Activated CD4-positive, alpha-beta T cell treated with anti-CD3 and anti-CD28 coated beads, Interleukin-2, amount 10 ng/mL, durations not matched to agents 7 days and 5 days (primary cell): ENCODE data around the gene RCOR1. TPM values are rescaled to one million over a fixed set of nuclear protein-coding genes. Genes with fewer than 3 reads are reported as not detected.

Source experiments
- CTCF ChIA-PET: fragments of 350-600 bp; sonication (Branson Sonifier 250); formaldehyde crosslinking; loops from one replicate; lab custom pipeline; 2021; ENCODE audit warnings: antibody characterized with exemption; lab: Charles Lee
- POLR2A ChIA-PET: fragments of 350-600 bp; sonication (Branson Sonifier 250); formaldehyde crosslinking; loops from one replicate; lab custom pipeline; 2021; ENCODE audit warnings: antibody characterized with exemption; lab: Charles Lee
- DNase-seq: peaks from one replicate; pipeline ENCODE4 v3.0.0-alpha.2; 2020
- H3K27ac Mint-ChIP-seq: one replicate; pipeline ENCODE4 v1.8.0; 2021; ENCODE audit warnings: mild to moderate bottlenecking, moderate library complexity, mixed read lengths
- H3K27me3 Mint-ChIP-seq: one replicate; pipeline ENCODE4 v1.8.0; 2021; ENCODE audit warnings: mixed read lengths
- H3K36me3 Mint-ChIP-seq: one replicate; pipeline ENCODE4 v1.8.0; 2021; ENCODE audit warnings: low read depth, mixed read lengths
- H3K4me1 Mint-ChIP-seq: one replicate; pipeline ENCODE4 v1.8.0; 2021; ENCODE audit warnings: mixed read lengths
- H3K4me3 Mint-ChIP-seq: one replicate; pipeline ENCODE4 v1.8.0; 2021; ENCODE audit warnings: mild to moderate bottlenecking, moderate library complexity, mixed read lengths
- H3K9me3 Mint-ChIP-seq: one replicate; pipeline ENCODE4 v1.8.0; 2021; ENCODE audit warnings: mixed read lengths
- total RNA-seq, 2 experiments: library from RNA; stranded (reverse); gene quantifications; one replicate each; pipeline ENCODE4 v1.2.3, GENCODE V29; 2021

Gene RCOR1
- total RNA-seq, 2 experiments from 2014 or later = 21.7 to 23.7 TPM

GRCh38 chr14:102746634-102747438 lies 154.4 kb downstream of the RCOR1 start:
- CTCF ChIA-PET = no interaction called here
- Mint-ChIP-seq H3K27me3 (no peaks in the 10 kb centered on the region), H3K4me3 (no peak overlapping the region), H3K9me3 (peaks cover 4% of the 10 kb centered on the region), H3K27ac (no peak overlapping the region), H3K4me1 (no peaks in the 10 kb centered on the region), H3K36me3 (peaks cover 3% of the 10 kb centered on the region)
- POLR2A ChIA-PET = no interaction called here
- no peak for DNase-seq

- ChIA-PET CTCF (interaction anchor here (0.6 kb wide), 2 partner anchors 12 to 176 kb away, joined by 4 read pairs; no protein-coding TSS in a partner anchor), POLR2A (no interaction called here)
- no peaks in the 10 kb centered on the region for H3K27me3 Mint-ChIP-seq
Measured at GRCh38 chr14:102748806-102749205, 156.4 kb downstream of the RCOR1 start.

DNA sequence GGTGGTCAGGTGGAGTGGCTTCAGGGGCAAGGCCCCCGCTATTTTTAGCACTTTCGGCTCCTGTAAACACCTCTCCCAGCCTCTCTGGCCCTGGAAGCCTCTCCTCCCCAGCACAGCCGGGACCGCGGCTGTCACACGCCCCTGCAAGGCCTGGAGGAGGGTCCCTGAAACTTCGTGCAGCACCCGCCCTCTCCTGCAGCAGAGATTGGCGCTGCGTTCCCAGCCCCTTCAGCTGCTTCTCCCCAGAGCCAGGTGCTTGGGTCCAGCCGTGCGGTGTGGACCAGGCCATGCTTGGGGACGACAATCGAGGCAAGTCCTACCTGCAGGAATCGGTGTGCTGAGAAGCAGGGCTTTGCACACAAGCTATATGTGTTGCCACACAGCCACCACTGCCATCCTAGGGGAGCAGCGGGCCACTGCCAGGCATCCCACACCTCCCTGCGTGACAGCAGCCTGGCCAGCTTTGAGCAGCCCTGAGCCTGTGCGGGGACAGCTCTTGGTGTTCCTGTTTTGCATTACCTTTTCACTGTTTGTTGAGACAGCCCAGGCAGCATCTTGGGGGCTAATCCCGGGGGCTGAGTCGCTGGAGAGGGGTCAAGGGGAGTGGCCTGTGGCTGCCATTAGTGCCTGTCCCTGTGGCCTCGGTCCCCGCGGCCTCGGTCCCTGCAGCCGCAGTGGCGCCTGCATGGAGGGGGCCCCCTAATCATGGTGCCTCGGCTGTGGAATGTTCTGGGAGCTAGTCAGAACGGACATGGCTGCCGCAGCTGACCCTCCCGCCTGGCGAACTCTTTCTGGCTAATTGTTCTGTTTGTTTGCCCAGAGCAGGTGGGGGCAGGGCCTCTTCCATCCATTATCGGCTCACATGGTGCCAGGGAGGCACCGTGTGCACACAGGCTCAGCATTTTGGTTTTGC lies 157.2 kb downstream of the RCOR1 start:
- Mint-ChIP-seq H3K4me3 (no peak overlapping the region), H3K4me1 (no peaks in the 10 kb centered on the region), H3K9me3 (no peaks in the 10 kb centered on the region), H3K27ac (no peak overlapping the region), H3K36me3 (no peaks in the 10 kb centered on the region), H3K27me3 (no peaks in the 10 kb centered on the region)
- no peak for DNase-seq
- ChIA-PET POLR2A (no interaction called here), CTCF (no interaction called here)

More at GRCh38 chr14:102748806-102749205, 156.4 kb downstream of the RCOR1 start:
- no peak for DNase-seq
- Mint-ChIP-seq H3K36me3 (no peaks in the 10 kb centered on the region), H3K4me1 (no peaks in the 10 kb centered on the region), H3K4me3 (no peak overlapping the region), H3K27ac (peak overlapping the region; percentile 62), H3K9me3 (no peaks in the 10 kb centered on the region)

DNA sequence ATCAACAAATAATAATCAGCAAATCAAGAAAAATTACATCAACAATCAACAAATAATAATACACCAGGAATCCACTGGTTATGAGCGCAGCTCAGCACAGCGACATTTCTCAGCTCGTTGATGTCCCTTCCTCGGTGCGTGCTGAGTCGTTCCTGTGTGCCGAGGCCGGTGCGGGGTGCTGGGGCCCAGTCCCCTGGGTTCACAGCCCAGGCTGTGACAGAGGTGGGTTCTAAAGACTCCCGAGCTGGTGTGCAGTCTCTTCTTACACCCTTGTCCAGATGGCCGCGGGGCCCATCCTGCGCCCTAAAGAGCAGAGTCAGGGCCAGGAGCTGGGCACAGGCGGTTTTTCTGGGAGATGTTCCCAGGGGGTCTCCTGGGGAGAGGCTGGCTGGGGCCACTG lies 157.9 kb downstream of the RCOR1 start:
- no peak overlapping the region for H3K27ac Mint-ChIP-seq
- POLR2A ChIA-PET = no interaction called here

DNA sequence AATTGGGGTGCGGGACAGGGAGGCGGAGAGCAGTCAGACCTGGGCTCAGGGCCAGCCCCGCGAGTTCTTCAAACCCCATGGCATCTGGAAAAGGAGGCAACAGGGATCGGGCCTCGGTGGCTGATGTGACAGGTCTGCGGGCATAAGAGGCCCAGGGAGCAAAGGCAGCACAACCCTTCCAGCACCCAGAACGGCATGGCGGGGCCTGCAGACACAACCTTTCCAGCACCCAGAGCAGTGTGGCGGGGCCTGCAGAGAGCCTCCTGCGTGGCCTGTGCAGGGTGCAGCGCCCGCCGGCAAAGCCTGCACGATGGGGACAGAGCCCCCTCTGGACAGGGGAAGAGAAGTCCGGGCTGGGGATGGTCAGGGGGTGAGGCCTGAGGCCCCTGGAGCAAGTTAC lies 158.6 kb downstream of the RCOR1 start:
- no peak overlapping the region for H3K4me3 Mint-ChIP-seq
- ChIA-PET CTCF (interaction anchor here (0.6 to 1.0 kb wide), 2 partner anchors 56 to 99 kb away, joined by 3 read pairs; no protein-coding TSS in a partner anchor), POLR2A (no interaction called here)
- no peak overlapping the region for H3K27ac Mint-ChIP-seq
- no peaks in the 10 kb centered on the region for H3K27me3 Mint-ChIP-seq
- no peaks in the 10 kb centered on the region for H3K4me1 Mint-ChIP-seq
- no peaks in the 10 kb centered on the region for H3K36me3 Mint-ChIP-seq
- DNase-seq = no peak
- no peaks in the 10 kb centered on the region for H3K9me3 Mint-ChIP-seq

More for the DNA sequence above, 157.9 kb downstream of the RCOR1 start:
- CTCF ChIA-PET = no interaction called here
- H3K4me1 Mint-ChIP-seq = no peaks in the 10 kb centered on the region
- H3K9me3 Mint-ChIP-seq = no peaks in the 10 kb centered on the region
- no peak overlapping the region for H3K4me3 Mint-ChIP-seq
- DNase-seq = no peak
- no peaks in the 10 kb centered on the region for H3K27me3 Mint-ChIP-seq
- H3K36me3 Mint-ChIP-seq = no peaks in the 10 kb centered on the region

DNA sequence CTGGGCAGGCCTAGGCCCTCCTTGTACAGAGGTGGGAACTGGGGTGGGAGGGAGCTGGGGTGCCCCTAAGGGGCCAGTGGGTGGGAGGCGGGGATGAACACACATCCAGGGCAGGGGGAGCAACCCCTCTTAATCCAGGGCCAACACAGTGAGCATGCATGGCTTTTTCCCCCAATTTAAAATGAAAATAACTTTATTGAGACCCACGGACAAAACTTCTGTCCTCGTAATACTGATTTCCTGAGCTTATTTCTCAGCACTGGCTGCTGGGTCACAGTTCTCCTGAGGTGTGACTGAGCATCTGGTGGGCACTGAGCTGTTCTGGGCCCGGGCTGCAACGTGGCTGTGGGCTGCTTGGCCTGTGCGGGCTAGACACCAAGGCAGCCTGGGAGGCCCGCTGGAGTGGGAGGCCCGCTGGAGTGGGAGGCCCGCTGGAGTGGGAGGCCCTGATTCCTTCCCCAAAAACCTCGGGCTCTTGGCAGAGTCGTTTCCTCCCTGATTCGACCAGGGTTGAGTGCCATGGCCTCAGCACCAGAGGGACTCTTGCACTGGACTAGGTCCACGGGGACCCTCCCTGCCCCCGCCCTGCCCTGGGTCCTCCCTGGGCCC lies 159.9 kb downstream of the RCOR1 start:
- CTCF ChIA-PET = no interaction called here
- Mint-ChIP-seq H3K4me1 (no peaks in the 10 kb centered on the region), H3K36me3 (no peaks in the 10 kb centered on the region)

GRCh38 chr14:102754370-102755262 lies 162.2 kb downstream of the RCOR1 start:
- Mint-ChIP-seq H3K4me3 (no peak overlapping the region), H3K9me3 (no peaks in the 10 kb centered on the region), H3K27ac (no peak overlapping the region), H3K36me3 (no peaks in the 10 kb centered on the region), H3K4me1 (no peaks in the 10 kb centered on the region), H3K27me3 (no peaks in the 10 kb centered on the region)
- DNase-seq = no peak
- POLR2A ChIA-PET = no interaction called here
- CTCF ChIA-PET = no interaction called here

More for the DNA sequence above, 159.9 kb downstream of the RCOR1 start:
- POLR2A ChIA-PET = no interaction called here
- Mint-ChIP-seq H3K9me3 (no peaks in the 10 kb centered on the region), H3K4me3 (no peak overlapping the region), H3K27me3 (no peaks in the 10 kb centered on the region), H3K27ac (no peak overlapping the region)
- DNase-seq = no peak

- H3K36me3 Mint-ChIP-seq = no peaks in the 10 kb centered on the region
- ChIA-PET POLR2A (no interaction called here), CTCF (no interaction called here)
Measured at GRCh38 chr14:102757646-102758045, 165.2 kb downstream of the RCOR1 start.

DNA sequence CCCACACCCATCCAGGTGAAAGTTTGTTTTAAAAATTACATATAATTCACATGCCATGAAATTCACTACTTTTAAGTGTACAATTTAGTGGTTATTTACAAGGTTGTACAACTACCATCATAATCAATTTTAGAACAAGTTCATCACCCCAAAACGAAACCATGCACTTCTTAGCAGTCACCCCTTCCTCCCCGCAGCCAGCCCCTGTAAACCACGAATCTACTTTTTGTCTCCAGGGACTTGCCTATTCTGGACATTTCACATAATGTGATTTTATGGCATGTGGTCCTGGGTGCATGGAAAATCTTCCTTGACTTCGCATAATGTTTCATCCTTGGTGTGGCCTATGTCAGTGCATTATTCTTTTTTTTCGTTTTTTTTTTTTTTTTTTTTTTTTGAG lies 165.6 kb downstream of the RCOR1 start:
- DNase-seq = no peak
- CTCF ChIA-PET = no interaction called here
- Mint-ChIP-seq H3K4me1 (no peaks in the 10 kb centered on the region), H3K27ac (no peak overlapping the region), H3K4me3 (no peak overlapping the region), H3K27me3 (no peaks in the 10 kb centered on the region), H3K9me3 (no peaks in the 10 kb centered on the region), H3K36me3 (no peaks in the 10 kb centered on the region)
- POLR2A ChIA-PET = no interaction called here

More at GRCh38 chr14:102757646-102758045, 165.2 kb downstream of the RCOR1 start:
- no peak for DNase-seq
- Mint-ChIP-seq H3K27ac (no peak overlapping the region), H3K4me3 (no peak overlapping the region), H3K9me3 (no peaks in the 10 kb centered on the region), H3K27me3 (no peaks in the 10 kb centered on the region), H3K4me1 (no peaks in the 10 kb centered on the region)

- no peaks in the 10 kb centered on the region for H3K9me3 Mint-ChIP-seq
- no peaks in the 10 kb centered on the region for H3K4me1 Mint-ChIP-seq
- POLR2A ChIA-PET = no interaction called here
- no peaks in the 10 kb centered on the region for H3K27me3 Mint-ChIP-seq
- H3K27ac Mint-ChIP-seq = no peak overlapping the region
- CTCF ChIA-PET = interaction anchor here (0.5 to 1.4 kb wide), 4 partner anchors 9 to 416 kb away, joined by 3 to 7 read pairs (median 4); no protein-coding TSS in a partner anchor
- no peak for DNase-seq
- H3K4me3 Mint-ChIP-seq = no peak overlapping the region
- H3K36me3 Mint-ChIP-seq = no peaks in the 10 kb centered on the region
Measured at GRCh38 chr14:102759456-102760187, 167.2 kb downstream of the RCOR1 start.

DNA sequence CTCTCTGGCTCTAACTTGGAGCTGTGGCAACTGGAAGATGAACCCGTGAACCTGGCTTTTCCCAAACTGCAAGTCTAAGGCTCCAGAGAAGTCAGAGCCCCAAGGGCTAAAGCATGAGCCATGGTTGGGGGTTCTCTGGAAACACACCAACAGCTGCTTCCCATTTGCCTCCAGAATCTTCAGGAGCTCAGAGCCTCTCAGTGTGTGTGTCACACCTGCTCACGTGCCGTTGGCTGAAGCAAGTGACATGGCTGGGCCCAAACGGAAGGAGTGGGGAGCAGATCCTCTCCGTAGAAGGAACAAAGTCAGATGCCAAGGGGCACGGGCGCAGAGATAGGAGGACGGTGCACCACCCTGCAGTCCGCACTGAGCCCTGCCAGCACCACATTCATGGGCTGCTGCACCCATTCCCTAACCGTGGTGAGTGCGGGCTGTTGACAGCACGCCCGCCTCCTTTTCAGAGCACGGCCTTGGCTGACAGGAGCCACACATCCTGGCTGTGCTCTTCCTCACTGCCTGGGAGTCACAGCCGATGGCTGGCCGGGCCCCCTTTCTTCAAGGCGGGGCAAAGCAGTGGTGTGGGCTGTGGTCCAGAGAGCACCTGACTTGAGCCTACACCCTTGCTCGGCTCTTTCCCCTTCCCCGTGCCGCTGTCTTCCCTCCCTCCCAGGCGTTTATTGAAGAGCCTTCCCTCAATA lies 168.2 kb downstream of the RCOR1 start:
- Mint-ChIP-seq H3K27me3 (no peaks in the 10 kb centered on the region), H3K4me3 (no peak overlapping the region), H3K4me1 (no peaks in the 10 kb centered on the region), H3K9me3 (no peaks in the 10 kb centered on the region), H3K27ac (no peak overlapping the region), H3K36me3 (no peaks in the 10 kb centered on the region)
- POLR2A ChIA-PET = no interaction called here
- CTCF ChIA-PET = interaction anchor here (0.6 to 0.7 kb wide), 2 partner anchors 12 to 422 kb away, joined by 3 to 4 read pairs; no protein-coding TSS in a partner anchor
- DNase-seq = no peak
